GM15510 (cell line): Measurements from ENCODE around the gene FCRL1.

Experiments
- POLR2A ChIP-seq: IDR thresholded peaks from 3 replicates; pipeline ENCODE4 v1.6.1; 2011; ENCODE audit warnings: borderline replicate concordance; ENCODE audit not compliant: insufficient read length; ENCODE audit errors: extremely low read depth

FCRL1 gene

DNA sequence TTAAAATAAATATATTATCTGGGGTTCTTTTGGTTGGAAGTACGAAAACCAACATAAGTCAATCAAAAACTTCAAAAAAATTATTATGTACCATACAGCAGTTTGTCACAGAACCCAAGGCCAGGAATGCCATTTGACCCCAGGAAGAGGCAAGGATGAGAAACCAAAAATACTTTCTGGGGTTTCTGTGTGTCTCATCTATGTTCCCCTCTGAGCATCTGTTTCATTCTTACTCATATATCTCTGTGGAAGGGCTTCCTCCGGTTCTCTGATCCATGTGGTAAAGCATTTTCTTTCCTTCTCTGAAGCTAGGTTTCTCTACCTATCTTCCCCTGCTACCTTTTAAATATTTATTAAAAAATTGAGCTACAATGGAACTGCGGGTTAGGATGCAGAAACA is 9.8 kb upstream of the FCRL1 start:
- TF ChIP-seq POLR2A: no peak

DNA sequence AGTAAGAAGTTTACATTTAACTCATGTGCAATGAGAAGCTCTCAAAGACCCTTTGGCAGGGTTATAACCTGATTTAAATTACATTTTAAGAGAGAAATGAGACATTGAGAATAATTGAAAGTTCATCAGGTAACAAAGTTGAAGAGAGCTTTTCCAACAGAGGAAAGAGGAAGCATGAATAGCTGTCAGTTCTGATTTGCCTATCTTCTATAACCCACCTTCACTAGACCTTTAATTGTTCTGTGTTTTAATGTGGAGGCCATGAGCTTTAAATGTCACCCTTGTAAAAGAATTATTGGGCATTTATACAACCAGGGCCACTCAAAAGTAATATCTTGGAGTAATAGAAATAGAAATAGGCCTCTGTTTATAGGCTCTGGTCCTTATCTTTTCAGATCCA is 9.3 kb upstream of the FCRL1 start:
- TF ChIP-seq POLR2A: no peak

DNA sequence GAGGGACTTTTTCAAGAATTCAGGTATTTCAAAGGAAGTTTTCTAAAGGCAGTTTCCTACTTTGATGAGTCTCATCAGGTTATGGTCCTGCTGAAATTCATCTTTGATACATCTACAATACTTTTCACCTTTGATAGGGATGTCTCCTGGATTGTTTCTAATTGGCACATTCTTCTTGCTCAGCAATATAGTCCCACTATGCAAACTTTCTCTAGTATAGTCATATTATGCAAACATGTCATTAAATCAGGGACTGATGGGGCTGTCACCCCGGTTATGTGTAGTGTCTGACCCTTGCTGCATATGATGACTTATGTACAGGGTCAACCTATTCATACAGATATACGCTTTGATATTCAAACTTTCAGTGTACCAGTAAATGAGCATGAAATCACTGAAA is 379 bp upstream of the FCRL1 start:
- no peak for TF ChIP-seq POLR2A

DNA sequence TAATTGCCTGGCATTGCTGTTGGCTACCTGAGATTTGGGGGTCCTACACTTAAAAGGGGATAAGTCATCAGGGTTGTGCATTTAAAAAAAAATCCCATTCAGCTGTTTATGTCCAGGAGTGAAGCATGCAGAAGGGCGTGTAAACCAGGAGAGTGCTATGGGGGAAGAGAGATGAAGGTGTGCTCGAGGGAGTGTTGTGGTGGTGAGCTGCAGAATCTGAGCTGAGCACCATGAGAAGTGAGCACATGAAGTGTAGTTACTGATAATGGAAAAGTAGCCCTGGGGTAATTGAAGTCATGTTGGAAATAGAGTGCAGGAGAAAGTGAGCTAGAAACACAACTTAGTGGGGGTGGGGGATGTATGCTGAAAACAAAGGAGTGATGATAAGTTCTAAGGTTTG is 705 bp downstream of the FCRL1 start:
- TF ChIP-seq POLR2A: no peak

DNA sequence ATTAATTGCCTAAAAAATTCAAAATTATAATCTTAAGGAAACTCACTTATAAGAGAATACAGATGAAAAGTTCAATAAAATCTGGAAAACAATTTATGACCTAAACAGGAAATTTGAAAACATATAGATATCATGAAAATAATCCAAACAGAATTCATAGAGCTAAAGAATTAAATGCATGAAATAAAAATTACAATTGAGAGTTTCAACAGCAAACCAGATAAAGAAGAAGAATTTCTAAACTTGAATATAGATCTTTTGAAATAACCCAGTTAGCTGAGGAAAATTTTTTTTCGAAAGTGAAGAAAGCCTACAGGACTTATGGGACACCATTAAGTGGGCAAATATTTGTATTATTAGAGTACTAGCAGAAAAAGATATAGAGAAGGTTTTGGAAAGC is 6.7 kb downstream of the FCRL1 start:
- no peak for TF ChIP-seq POLR2A

DNA sequence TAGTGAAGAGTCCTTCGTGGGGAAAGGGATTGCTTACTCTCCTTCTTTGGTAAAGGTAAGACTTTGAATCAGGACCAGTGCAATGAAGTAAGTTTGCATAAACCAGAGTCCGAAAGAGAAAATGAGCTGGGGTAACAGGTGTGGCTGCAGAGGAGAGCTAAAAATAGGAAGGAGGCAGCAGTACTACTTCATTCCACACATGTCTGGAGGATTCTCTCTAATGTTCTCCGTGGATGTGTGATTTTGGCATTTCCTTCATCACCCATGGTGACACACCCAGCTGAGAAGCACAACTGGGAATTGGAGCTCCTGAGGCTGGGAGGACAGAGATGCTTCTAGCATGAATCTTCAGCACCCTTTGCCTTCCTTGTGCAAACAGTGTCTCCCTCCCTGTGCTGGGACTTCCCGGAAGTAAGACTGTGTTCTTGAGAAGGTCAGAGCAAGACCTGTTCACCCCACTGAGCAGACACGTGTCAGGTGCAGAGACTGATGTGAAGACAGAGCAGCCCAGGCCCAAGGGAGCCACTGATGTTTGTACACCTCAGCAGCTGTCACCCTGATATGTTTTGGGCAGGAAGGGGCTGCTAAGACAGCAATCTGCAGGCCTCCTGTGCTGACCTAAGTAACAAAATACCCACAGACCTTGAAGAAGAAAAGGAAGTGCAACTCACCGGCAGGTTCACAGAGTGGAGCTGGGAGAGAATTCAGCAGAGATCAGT is 13.3 kb downstream of the FCRL1 start:
- TF ChIP-seq POLR2A: no peak

DNA sequence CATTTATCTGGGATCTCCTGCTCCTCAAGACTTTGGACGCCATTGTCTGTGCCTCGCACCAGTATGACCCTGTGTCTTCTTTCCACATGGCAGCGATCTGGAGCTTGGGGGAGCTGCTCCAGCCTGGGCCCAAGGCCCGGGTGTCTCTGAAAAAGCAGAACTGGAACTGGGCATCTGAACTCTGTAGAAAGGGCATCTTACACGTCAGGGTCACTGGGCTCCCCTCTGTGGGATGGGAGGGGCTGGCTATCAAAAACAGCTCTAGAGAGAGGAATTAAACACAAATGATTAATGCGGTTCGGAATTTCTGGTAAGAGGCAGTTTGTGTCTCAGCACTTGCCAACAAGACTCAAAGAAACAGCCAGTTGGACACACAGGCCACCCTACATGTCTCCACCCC is 16.1 kb downstream of the FCRL1 start:
- no peak for TF ChIP-seq POLR2A

DNA sequence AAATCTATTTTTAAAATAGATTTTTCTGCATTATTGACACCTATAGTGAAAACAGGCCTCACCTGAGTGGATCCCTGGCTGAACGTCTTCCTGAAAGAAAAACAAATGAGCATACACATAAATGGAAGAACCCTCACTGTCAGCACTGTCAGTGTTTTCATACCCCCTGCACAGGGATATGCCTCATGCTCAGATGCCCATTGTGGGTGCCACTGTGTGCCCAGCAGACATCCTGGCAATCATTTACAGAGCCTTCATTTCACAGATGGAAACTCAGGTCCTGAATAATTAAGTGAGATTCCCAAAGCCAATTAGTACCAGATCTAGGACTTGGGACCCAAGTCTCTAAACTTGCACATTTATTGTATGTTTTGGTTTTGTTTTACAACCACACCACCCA is 19.9 kb downstream of the FCRL1 start:
- no peak for TF ChIP-seq POLR2A

DNA sequence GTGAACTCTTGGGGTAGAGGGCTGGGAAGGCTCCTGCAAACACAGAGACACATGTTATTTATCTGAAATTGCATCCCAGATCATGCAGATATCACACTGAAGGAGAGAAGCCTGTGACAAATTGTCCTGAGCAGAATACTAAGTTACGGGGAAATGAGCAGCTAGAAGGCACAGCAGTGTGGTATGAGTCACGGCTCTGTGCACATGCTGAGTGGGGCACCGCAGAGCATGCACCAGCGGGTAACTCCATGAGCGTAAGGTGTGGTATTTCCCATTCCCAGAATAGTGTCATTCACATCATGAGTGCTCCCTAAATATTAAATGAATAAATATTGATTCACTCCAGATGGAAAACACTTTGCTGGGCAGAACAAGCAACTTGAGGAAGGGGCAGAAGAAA is 21.7 kb downstream of the FCRL1 start:
- no peak for TF ChIP-seq POLR2A

DNA sequence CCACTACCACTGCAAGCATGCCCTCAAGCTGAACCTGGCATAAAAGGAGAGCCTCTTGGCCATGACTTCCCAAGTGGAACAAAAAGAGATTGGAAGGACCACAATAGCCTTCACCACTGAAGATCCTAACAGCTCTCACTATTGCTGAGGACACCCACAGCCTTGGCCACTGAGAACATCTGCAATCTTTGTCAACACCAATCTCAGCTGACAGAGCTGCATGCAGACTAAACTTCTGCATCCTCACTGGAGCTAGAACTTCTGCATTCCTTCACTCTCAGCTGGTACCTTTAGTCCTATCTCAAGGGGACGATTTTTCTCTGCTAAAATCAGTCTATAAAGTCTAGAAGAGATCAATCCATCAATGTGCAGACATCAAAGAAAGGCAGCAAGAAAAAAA is 34.7 kb downstream of the FCRL1 start:
- no peak for TF ChIP-seq POLR2A

DNA sequence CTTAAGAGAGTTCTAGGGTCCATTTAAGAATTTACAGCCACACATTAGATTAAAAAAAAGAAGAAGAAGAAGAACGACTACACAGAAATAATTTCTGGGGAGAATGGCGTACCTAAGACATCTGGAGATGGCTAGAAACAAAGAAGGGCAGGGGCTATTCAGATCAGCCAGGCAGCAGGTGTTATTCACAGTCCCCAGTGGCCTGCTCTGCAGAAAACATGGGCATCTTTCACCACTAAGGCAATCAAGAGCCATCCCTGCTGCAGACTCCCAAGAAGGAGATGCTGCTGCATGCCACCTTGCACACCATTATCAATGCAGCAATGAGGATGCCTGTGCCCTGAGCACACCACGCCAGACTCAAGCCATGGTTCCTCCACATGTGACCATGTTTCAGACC is 35.1 kb downstream of the FCRL1 start:
- no peak for TF ChIP-seq POLR2A

DNA sequence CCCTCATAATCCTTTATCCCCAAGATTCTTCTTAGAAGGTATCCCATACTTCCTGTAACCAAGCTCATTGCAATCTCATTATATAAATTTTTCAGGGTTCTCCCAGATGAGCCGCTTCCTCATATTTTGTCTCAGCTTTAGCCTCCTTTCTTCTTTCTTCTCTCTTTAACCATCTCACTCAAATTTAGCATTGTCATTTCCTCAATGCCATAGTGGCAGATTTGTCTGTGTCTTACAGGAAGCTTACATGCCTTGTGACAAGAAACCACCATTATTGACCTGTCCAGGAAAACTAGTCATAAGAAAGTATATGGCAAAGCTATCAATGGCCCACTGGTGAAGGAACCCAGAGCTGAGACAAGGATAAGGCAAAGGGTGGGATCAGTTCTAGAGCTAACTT is 37.0 kb downstream of the FCRL1 start:
- no peak for TF ChIP-seq POLR2A

DNA sequence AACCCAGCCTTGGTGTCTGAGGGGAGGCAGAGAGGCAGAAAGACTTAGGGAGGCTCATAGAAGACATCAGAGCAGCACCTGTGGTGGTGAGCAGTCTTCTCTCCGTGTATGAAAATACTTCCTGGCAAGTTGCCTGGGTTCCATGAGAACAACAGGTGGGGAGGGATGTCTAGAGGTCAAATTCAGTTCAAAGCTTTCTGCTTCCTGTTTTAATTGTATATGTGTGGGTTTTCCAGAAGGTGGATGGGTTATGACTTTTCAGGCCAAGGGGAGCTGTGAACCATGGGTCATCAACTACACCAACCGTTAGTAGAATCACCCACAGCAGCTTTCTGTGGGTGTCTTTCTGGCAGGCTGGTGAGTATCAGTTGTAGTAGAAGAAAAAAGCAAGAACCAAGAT is 38.9 kb downstream of the FCRL1 start:
- TF ChIP-seq POLR2A: no peak

DNA sequence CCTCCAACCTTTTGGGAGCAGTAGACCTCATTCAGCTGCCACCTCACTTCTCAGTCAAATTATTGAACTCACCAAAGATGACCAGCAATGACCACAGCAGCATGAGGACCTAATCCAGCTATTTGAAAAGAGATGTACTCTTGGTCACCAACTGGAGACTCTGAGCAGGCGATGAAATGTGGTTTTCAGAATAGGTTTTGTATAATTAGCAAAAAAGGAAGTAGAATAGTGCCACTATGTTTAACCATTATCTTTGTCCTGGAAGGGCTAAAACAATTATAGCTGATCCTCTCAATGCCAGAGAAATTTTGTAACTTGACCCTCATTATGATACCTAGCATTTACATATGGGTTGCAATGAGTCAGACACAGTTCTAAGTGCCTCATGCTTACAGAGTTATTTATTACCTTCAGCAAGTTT is 42.9 kb downstream of the FCRL1 start, which contains the start of gene FCRL2:
TSS of gene FCRL2 (minus strand) at position 162 of the 421 bp plus-strand sequence. CDS start at position 103, 59 bp downstream.
- TF ChIP-seq POLR2A: no peak

DNA sequence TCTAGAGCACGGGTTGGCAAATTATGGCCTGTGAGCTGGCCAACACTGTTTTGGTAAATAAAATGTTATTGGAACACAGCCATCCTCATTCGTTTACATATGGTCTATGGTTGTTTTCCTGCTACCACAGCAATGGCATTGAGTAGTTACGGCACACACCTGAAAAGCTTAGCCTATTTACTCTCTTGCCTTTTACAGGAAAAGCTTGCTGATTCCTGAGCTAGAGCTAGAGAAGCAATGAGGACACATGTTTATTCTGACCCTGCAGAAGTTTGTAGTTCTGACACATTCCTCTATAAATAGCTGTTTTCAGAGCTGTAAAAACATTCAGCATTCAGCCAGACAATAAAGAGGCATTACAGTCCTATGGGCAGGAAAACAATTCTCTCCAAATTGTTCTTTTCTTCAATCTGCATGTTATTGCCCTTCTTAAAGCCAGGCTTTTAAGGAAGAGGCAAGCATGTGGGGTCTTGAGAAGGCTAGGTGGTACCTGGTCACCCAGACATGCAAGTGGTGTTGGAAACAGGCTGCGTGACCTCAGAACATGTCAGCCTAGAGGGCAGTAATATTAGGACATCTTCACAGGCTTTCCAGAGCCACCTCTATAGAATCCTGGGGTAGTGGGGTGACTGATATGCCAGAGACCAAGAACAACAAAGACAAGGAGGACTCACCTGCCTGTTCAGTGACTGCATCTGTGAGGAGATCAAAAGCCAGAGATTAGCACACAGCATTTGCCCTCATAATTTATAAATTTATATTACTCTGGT is 44.6 kb downstream of the FCRL1 start:
- no peak for TF ChIP-seq POLR2A

DNA sequence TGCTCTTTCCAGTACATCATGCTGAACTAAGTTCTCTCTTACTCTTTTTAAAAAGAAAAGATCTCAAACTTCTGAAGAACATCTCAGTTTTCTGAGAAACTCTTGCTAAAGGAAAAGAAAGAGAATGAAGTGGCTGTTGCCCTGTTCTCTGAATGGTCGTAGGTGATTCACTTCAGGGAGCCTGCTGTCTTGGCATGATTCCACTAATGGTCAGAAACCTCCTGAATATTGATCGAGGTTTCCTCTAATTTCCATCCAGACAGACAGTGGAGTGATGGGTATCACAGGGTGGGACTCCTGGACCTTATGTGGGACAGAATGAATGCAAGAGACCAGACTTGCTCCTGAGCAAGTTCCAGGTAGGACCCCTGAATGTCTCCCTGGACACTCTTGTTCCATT is 45.5 kb downstream of the FCRL1 start:
- TF ChIP-seq POLR2A: no peak
